Gastrocnemius medialis (tissue), 4 donors: ENCODE measurements around the gene IL4.

ENCODE experiments used
- CTCF ChIP-seq, 5 experiments: fragments of 450-650 bp in 3 of 5; fragments of 200-600 bp in 2 of 5; sonication (generic) in 2 of 5; IDR thresholded peaks in 4 of 5; conservative IDR thresholded peaks in 1 of 5; 1 replicate in 4 of 5; 2 replicates in 1 of 5; pipeline ENCODE4 v1.5.1; 2016 to 2019; ENCODE audit warnings: antibody characterized with exemption in 5 of 5, mild to moderate bottlenecking in 3 of 5, moderate library complexity in 3 of 5
- POLR2A ChIP-seq, 2 donors: fragments of 450-650 bp; IDR thresholded peaks; one replicate each; pipeline ENCODE4 v1.6.1; 2017; ENCODE audit warnings: antibody characterized with exemption in 2 of 2, mild to moderate bottlenecking in 2 of 2, moderate library complexity in 2 of 2

GRCh38 chr5:132681983-132682382, 8.2 kb downstream of the IL4 start:
- TF ChIP-seq POLR2A (IDR thresholded peaks at IDR 0.05) (no peak), CTCF (IDR thresholded peaks at IDR 0.05 in 4 of 5, conservative IDR thresholded peaks at IDR 0.05 in 1 of 5) (no peak)
